ENCODE measurements around the gene PC.
"Not testable (repeated sequence)": the region's sequence is repeated elsewhere in the genome, so short reads cannot be mapped to it uniquely, and the experiment has no call there.

PC gene

DNA sequence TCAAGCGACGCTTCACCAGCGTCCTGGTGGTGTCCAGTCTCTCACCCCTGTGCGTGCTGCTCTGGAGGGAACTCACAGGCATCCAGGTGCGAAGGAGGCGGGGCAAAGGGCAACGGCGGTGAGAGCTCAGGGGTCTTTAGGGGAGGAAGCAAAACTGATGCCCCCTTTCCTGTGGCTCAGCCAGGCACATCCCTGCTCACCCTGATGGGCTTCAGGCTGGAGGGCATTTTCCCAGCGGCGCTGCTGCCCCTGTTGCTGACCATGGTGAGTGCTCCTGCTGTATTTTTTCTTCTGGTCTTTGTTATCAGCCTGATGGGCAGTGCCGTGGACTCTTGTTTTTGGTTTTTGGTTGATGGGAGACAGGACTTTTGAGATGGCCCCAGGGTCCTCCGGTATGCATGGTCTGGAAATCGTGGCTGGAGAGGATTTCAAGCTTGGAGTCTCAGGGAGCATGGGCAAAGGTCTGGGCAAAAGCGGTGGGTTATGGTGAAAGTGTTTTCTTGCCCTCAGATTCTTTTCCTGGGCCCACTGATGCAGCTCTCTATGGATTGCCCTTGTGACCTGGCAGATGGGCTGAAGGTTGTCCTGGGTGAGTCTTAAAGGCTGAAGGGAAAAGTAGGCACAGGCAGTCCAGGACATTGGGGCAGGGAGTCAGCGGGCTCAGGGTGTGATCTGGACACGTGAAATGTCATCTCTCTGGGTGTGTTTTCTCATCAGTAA is 114.2 kb downstream of the PC start:
- FAIRE-seq (no peak), DNase-seq (ENCODE audit: low spot score) (no peak)

GRCh38 chr11:66842896-66843775 is 115.0 kb downstream of the PC start, which contains the start of gene RCE1:
TSS of gene RCE1 (plus strand) at chr11:66843441. CDS start at chr11:66843456, 15 bp downstream.
- DNase-seq (ENCODE audit: low spot score) (peak; percentile 94), FAIRE-seq (peak; percentile 96)

DNA sequence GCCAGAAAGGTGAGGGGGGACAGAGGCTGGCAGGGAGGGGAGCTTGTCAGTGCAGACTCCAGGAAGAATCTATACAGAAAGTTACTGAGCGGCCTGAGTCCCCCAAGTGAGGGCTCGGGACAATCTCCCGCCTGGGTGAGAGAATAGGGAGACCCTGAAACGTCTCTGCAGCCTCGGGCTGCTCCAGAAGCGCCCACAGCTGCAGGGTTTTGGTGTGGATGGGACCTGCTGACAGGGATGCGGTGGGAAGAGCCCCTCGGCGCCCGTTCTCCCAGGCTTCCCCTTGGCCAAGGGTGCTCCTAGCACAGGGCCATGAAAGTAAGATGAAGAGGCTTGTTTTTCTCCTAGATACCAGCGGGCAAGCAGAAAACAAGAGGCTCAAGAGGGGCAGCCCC is 115.7 kb downstream of the PC start:
- no peak for FAIRE-seq
- DNase-seq (ENCODE audit: low spot score), result no peak

DNA sequence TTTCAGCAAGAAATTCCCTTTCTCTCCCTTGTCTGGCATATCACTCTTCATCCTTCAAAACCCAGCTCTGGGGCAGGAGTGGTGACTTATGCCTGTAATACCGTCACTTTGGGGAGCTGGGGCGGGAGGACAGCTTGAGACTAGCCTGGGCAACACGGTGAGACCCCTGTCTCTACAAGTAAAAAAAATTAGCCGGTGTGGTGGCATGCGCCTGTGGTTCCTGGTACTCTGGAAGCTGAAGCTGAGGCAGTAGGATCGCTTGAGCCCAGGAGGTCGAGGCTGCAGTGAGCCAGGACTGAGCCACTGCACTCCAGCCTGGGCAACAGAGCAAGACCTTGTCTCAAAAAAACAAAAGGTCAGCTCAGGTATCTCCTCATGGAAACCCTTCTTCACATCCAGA is 116.3 kb downstream of the PC start:
- no peak for FAIRE-seq
- DNase-seq (ENCODE audit: low spot score), result no peak

GRCh38 chr11:66840317-66841091 is 117.7 kb downstream of the PC start:
- FAIRE-seq (no peak), DNase-seq (ENCODE audit: low spot score) (no peak)

DNA sequence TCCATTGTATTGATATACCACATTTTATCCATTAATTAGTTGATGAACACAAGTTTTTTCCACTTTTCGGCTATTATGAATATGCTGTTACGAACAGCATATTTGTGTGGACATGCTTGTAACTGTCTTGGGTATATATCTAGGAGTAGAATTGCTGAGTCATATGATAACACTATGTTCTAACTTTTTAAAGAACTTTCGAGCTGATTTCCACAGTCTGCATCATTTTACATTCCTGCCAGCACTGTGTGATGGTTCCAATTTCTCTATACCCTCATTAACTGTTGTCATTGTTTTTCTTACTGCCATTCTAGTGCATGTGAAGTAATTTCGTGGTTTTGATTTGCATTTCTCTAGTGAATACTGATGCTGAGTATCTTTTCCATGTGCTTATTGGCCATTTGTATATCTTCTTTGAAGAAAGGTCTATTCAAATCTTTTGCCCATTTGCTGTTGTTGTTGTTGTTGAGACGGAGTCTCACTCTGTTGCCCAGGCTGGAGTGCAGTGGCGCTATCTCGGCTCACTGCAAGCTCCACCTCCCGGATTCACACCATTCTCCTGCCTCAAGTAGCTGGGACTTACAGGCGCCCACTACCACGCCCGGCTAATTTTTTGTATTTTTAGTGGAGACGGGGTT is 122.3 kb downstream of the PC start:
- no peak for DNase-seq (ENCODE audit: low spot score)
- no peak for FAIRE-seq

DNA sequence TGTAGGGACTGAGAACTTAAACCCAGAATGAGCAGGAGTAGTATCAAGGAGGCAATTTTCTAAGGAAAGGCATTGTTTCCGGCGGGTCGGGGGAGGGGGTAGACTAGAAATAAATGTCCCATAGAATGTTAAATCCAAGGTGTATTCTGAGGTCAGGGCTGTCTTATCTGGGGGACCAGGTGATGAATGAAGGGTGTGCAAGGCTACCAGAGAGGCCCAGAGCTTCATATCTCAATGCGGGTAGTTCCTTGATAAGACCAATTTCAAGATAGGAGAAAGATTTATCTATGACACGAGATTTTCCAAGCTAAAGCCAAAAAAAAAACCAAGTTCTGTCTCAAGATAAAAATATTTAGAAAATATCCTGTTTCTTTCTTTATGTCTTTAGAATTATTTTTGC is 123.2 kb downstream of the PC start:
- no peak for FAIRE-seq

DNA sequence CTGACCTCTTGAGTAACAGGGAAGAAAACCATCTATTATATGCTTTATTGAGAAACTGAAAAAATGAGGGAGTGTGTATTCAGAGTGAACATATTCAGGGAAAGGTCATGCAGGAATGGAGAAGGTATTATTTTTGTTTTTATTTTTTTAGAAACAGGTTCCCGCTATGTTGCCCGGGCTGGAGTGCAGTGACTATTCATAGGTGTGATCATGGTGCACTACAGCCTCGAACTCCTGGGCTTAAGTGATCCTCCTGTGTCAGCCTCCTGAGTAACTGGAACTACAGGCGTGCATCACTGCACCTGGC is 123.7 kb downstream of the PC start:
- no peak for DNase-seq (ENCODE audit: low spot score)
- no peak for FAIRE-seq

More for the DNA sequence above, 123.2 kb downstream of the PC start:
- no peak for DNase-seq (ENCODE audit: low spot score)

DNA sequence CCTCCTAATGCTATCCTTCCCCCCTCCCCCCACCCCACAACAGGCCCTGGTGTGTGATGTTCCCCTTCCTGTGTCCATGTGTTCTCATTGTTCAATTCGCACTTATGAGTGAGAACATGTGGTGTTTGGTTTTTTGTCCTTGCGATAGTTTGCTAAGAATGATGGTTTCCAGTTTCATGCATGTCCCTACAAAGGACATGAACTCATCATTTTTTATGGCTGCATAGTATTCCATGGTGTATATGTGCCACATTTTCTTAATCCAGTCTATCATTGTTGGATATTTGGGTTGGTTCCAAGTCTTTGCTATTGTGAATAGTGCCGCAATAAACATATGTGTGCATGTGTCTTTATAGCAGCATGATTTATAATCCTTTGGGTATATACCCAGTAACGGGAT is 133.6 kb downstream of the PC start:
- not testable (repeated sequence) for DNase-seq (ENCODE audit: low spot score); FAIRE-seq

DNA sequence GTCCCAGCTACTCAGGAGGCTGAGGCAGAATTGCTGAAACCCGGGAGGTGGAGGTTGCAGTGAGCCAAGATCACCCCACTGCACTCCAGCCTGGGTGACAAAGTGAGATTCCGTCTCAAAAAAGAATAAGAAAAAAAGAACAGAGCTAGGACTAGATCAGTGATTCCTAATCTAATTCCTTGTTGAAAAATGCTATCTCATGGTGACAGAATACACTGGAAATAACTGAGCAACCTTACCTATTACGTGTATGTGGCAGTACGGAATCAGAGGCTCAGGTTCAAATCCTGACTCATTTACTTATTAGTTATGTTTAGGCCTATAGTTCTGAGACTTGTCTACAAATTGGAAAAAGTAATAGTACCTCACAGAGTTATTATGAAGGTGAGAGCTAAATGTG is 134.5 kb downstream of the PC start:
- DNase-seq (ENCODE audit: low spot score), result no peak
- no peak for FAIRE-seq

GRCh38 chr11:66820901-66821300 is 137.3 kb downstream of the PC start:
- FAIRE-seq, result no peak
- DNase-seq (ENCODE audit: low spot score), result no peak

DNA sequence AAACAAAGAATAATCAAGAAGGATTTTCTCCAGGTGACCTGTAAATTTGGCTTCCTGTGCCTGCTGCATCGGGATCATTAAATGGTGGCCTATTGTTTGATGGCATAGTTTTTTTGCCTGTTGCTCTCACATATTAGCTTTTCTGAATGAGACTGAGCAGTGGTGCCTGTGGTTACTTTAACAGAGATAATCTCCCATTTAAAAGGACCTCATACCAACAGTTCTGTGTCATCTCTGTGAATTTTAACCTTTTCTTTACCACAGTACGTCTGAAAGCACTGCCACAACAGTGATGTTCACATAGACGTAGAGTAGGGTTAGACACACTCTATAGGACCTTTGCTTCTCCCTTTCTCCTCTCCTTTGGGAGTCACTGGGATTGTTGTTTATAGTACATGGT is 137.8 kb downstream of the PC start:
- no peak for FAIRE-seq
- no peak for DNase-seq (ENCODE audit: low spot score)

GRCh38 chr11:66818231-66818955 is 139.8 kb downstream of the PC start:
- no peak for FAIRE-seq
- DNase-seq (ENCODE audit: low spot score), result no peak

DNA sequence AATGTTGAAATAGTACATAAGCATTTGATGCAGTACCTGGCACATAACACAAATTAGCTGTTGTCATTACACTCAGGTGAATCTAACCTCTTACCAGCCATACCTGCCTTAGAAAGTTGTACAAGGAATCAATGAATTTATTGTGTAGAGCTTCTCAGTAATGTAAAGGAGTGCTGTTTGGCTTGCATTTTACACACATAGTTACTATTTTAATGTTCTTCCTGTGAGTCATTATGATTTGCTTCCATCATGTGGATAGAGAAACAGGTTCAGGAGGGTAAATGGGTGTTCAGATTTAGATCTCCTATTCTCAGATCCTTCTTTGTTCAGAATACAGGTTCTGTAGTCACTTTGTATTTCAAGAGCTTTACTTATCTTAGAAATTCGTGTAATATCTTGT is 142.5 kb downstream of the PC start:
- DNase-seq (ENCODE audit: low spot score) (no peak), FAIRE-seq (no peak)

DNA sequence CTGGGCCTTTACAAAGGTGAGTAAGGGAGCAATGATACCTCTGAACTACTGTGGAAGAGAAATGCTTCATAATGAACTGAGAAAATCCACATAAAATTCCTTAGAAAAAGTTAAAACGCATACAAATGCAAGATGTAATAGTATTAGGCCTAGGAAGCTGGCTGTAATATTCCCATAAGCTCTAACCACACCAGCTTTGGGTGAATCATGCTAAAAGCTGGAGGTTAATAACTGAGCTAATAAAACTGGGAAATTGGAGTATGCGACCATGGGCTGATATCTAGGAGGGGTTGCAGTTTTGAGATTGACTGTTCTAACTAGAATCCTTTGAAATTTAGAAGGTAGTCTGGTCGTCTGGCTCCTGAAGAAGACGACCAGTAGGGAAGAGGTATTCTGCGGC is 143.5 kb downstream of the PC start:
- FAIRE-seq, result no peak
- DNase-seq (ENCODE audit: low spot score), result no peak

DNA sequence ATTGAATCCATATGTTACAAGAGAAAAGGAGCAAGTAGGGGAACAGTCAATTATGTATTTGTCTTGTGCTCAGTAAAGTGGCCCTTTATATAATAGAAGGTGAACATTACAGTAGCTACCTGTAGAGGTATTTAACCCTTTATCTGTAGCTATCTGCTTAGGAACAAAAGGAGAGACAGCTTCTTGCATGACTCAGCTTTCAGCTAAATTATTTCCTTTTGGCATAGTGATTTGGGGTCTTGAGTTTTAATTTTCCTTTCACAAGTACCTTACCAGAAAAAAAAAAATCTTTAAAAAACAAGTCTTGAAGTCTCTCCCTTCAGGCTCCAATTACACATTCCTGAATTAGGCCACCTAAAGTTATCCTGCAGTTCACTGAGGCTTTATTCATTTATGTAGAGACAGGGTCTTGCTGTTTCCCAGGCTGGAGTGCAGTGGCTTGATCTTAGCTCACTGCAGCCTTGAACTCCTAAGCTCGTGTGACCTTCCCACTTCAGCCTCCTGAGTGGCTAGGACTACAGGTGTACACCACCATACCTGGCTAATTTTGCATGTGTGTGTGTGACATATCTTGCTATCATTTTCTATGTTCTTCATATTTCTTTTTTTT is 147.5 kb downstream of the PC start:
- FAIRE-seq (no peak), DNase-seq (ENCODE audit: low spot score) (no peak)

DNA sequence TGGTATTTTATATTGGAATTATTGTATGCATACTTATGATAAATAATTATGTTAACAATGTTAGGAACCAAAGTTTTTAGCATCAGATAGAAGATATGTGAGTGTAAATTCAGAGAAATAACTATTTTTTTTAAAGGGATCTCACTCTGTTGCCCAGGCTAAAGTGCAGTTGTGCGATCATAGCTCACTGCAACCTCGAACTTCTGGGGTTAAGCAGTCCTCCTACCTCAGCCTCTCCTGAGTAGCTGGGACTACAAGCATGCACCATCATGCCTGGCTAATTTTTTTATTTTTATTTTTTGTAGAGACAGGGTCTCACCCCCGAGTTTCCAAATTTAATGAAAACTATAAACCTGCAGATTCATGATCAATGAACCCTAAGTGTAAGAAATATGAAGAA is 148.6 kb downstream of the PC start:
- DNase-seq (ENCODE audit: low spot score), result no peak
- FAIRE-seq, result no peak

DNA sequence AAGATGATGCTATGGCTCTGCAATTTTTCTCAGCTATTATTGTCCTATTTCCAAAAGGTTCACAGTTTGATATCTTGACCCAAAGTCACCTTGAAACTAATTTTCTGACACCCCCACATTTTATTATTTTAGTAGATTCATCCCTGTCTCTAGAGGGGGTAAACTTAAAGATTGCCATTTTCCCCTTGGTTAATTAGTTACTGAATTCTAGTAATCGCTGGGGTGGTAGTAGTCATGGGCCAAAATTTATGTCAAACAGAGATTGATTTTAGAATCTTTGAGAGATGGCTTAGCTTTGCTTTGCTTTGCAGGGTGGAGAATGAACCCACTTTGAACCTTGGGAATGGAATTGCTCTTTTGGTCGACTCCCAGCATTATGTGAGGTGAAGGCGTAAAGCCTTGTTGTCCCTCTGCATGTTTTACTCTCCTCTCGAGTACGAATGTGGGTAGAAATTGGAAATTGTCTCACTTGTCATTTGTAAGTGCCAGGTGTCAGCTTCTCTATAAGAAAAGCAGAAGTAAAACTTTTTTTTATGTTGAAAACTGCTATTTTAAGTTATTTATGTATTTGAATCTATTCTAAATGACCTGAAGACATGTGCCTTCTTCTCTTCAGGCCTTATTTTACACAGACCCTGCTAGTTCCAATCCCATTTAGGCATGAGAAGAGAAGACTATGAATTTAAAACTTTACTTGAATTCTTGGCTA is 157.3 kb downstream of the PC start:
- no peak for DNase-seq (ENCODE audit: low spot score)

GRCh38 chr11:66799815-66800214 is 158.4 kb downstream of the PC start:
- FAIRE-seq; DNase-seq (ENCODE audit: low spot score): not testable (repeated sequence)

More for the DNA sequence above, 157.3 kb downstream of the PC start:
- no peak for FAIRE-seq
